Activated T-helper 2 cell treated with anti-CD3 and anti-CD28 coated beads, Interferon-gamma antibody, Interleukin-2, Interleukin-4, amounts not matched to agents 10 μg/mL and 5 μg/mL and 100 μg/mL, durations not matched to agents 14 hours and 24 hours and 36 hours (primary cell): Measurements from ENCODE around the gene AGPAT4. TPM values are rescaled to one million over a fixed set of nuclear protein-coding genes. Genes with fewer than 3 reads are reported as not detected.
A peak's percentile ranks its signal among the peaks of the same experiment; 100 is the strongest.
"Not testable (repeated sequence)": the region's sequence is repeated elsewhere in the genome, so short reads cannot be mapped to it uniquely, and the experiment has no call there.

Experiments
- DNase-seq: peaks from one replicate; pipeline ENCODE4 v3.0.0; 2021; ENCODE audit warnings: low spot score
- H3K27ac Mint-ChIP-seq: one replicate; pipeline ENCODE4 v1.8.0; 2021; ENCODE audit warnings: mixed read lengths
- H3K27me3 Mint-ChIP-seq: one replicate; pipeline ENCODE4 v1.8.0; 2021; ENCODE audit warnings: low read depth, mixed read lengths
- H3K36me3 Mint-ChIP-seq: one replicate; pipeline ENCODE4 v1.8.0; 2021; ENCODE audit warnings: low read depth, mixed read lengths
- H3K4me1 Mint-ChIP-seq: one replicate; pipeline ENCODE4 v1.8.0; 2021; ENCODE audit warnings: low read depth, mixed read lengths
- H3K4me3 Mint-ChIP-seq: one replicate; pipeline ENCODE4 v1.8.0; 2021; ENCODE audit warnings: low read depth, mild to moderate bottlenecking, moderate library complexity, mixed read lengths
- H3K9me3 Mint-ChIP-seq: one replicate; pipeline ENCODE4 v1.8.0; 2021; ENCODE audit warnings: mixed read lengths
- intact Hi-C: fragments of 100-400 bp; cut with micrococcal nuclease; formaldehyde crosslinking; loops from one replicate; pipeline ENCODE4 v1.15.1; 2023
- total RNA-seq: library from RNA; stranded (reverse); gene quantifications from 2 replicates; pipeline ENCODE4 v1.2.3, GENCODE V29; 2022

Gene AGPAT4
- total RNA-seq, 1 donor from 2014 or later: 7.3 TPM

DNA sequence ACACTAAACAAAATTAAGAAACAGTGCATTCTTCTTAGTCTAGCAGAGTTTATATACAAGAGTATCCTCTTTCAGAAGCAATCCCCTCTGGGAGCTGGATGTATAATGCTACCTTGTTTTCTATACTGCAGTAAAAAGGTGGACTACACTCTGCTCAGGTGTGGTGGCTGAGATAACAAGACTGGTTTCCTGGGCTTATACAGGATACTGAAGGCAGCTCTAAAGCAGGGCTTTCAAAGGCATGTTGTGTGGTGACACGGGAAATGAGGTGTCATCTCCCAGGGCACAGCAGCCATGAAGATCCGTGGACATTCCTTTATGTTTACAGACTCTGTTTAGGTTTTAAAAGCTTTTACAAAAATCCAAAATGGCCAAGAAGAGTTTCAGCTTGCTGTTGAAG is 145.6 kb downstream of the AGPAT4 start:
- peaks cover 67% of the 10 kb centered on the region for H3K36me3 Mint-ChIP-seq
- H3K4me1 Mint-ChIP-seq: peaks cover 20% of the 10 kb centered on the region
- no peak overlapping the region for H3K4me3 Mint-ChIP-seq
- peaks cover 25% of the 10 kb centered on the region for H3K9me3 Mint-ChIP-seq
- DNase-seq: no peak
- H3K27me3 Mint-ChIP-seq: no peaks in the 10 kb centered on the region
- peak overlapping the region; percentile 93 for H3K27ac Mint-ChIP-seq
- intact Hi-C loops: loop anchor here (2.0 to 5.0 kb wide), 3 partner anchors 43 to 136 kb away; partner anchors contain the start of gene MAP3K4

GRCh38 chr6:161127071-161127740 is 146.7 kb downstream of the AGPAT4 start:
- Mint-ChIP-seq H3K4me3 (no peak overlapping the region), H3K27me3 (no peaks in the 10 kb centered on the region), H3K27ac (no peak overlapping the region), H3K9me3 (peaks cover 33% of the 10 kb centered on the region), H3K36me3 (peaks cover 77% of the 10 kb centered on the region), H3K4me1 (peaks cover 20% of the 10 kb centered on the region)
- no peak for DNase-seq
- intact Hi-C loops: loop anchor here (5.0 kb wide), 2 partner anchors 100 to 135 kb away; partner anchors contain the start of gene MAP3K4

GRCh38 chr6:161125591-161125990 is 148.3 kb downstream of the AGPAT4 start:
- Mint-ChIP-seq H3K36me3 (peaks cover 91% of the 10 kb centered on the region), H3K9me3 (peaks cover 43% of the 10 kb centered on the region), H3K27me3 (no peaks in the 10 kb centered on the region), H3K4me3 (no peak overlapping the region), H3K4me1 (peaks cover 20% of the 10 kb centered on the region), H3K27ac (no peak overlapping the region)
- intact Hi-C loops: loop anchor here (5.0 kb wide), 2 partner anchors 102 to 133 kb away; partner anchors contain the start of gene MAP3K4
- DNase-seq: no peak

GRCh38 chr6:161123319-161123718 is 150.5 kb downstream of the AGPAT4 start:
- Mint-ChIP-seq H3K9me3 (peaks cover 49% of the 10 kb centered on the region), H3K36me3 (peaks cover 94% of the 10 kb centered on the region), H3K4me1 (peaks cover 10% of the 10 kb centered on the region)
- H3K4me3 Mint-ChIP-seq, intact Hi-C loops, H3K27me3 Mint-ChIP-seq, DNase-seq, H3K27ac Mint-ChIP-seq: not testable (repeated sequence)

DNA sequence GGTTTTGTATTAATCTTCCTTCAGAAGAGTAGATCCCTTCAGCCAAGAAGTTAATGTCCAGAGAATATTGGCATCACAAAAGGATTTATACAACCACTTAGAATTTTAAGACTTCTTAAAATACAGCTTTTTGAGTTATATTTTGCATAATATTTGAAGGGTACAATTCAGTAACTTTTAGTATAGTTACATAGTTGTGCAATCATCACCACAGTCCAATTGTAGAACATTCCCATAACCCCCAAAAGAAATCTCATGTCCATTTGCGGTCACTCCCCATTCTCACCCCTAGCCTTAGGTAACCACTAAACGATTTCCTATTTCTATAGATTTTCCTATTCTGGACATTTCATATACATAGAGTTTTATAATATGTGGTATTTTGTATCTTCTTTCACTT is 155.9 kb downstream of the AGPAT4 start:
- no peak for DNase-seq
- H3K4me3 Mint-ChIP-seq: no peak overlapping the region
- intact Hi-C loops: no loop called here
- H3K4me1 Mint-ChIP-seq: peaks cover 11% of the 10 kb centered on the region
- no peak overlapping the region for H3K27ac Mint-ChIP-seq
- peaks cover 23% of the 10 kb centered on the region for H3K9me3 Mint-ChIP-seq
- H3K36me3 Mint-ChIP-seq: peaks cover 89% of the 10 kb centered on the region
- no peaks in the 10 kb centered on the region for H3K27me3 Mint-ChIP-seq

GRCh38 chr6:161117308-161117707 is 156.6 kb downstream of the AGPAT4 start:
- Mint-ChIP-seq H3K27ac (no peak overlapping the region), H3K4me3 (no peak overlapping the region), H3K36me3 (peaks cover 90% of the 10 kb centered on the region), H3K27me3 (no peaks in the 10 kb centered on the region), H3K9me3 (peaks cover 17% of the 10 kb centered on the region), H3K4me1 (peaks cover 13% of the 10 kb centered on the region)
- intact Hi-C loops: no loop called here
- no peak for DNase-seq

- peaks cover 10% of the 10 kb centered on the region for H3K9me3 Mint-ChIP-seq
- H3K27ac Mint-ChIP-seq: no peak overlapping the region
- no peaks in the 10 kb centered on the region for H3K27me3 Mint-ChIP-seq
- H3K36me3 Mint-ChIP-seq: peaks cover 90% of the 10 kb centered on the region
- intact Hi-C loops: no loop called here
- DNase-seq: no peak
- H3K4me1 Mint-ChIP-seq: peaks cover 18% of the 10 kb centered on the region
- H3K4me3 Mint-ChIP-seq: no peak overlapping the region
Observed at GRCh38 chr6:161116554-161116953, 157.3 kb downstream of the AGPAT4 start.

- peak overlapping the region; percentile 47 for H3K27ac Mint-ChIP-seq
- peaks cover 29% of the 10 kb centered on the region for H3K4me1 Mint-ChIP-seq
- H3K9me3 Mint-ChIP-seq: peaks cover 5% of the 10 kb centered on the region
- intact Hi-C loops: no loop called here
- no peak for DNase-seq
- no peak overlapping the region for H3K4me3 Mint-ChIP-seq
- no peaks in the 10 kb centered on the region for H3K27me3 Mint-ChIP-seq
- H3K36me3 Mint-ChIP-seq: peaks cover 89% of the 10 kb centered on the region
Observed at GRCh38 chr6:161115468-161115867, 158.4 kb downstream of the AGPAT4 start.

DNA sequence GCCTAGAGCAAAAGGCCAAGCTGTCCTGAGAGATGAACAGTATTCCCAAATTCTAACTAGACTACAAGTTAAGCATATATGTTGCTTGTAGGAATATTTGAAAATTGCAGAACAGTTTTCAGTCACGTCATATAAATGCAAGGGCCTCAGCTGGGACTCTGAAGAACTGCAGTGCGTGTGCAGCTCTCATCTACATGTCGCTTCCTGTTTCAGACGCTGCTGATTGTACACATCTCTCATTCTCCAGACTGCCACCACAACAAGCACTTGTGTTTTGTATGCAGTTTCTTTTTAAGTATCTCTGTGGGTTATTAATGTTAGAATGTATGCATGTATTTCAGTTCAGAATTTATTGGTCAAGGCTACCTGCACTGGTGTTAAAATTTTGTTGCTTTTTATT is 162.6 kb downstream of the AGPAT4 start:
- no peak overlapping the region for H3K4me3 Mint-ChIP-seq

DNA sequence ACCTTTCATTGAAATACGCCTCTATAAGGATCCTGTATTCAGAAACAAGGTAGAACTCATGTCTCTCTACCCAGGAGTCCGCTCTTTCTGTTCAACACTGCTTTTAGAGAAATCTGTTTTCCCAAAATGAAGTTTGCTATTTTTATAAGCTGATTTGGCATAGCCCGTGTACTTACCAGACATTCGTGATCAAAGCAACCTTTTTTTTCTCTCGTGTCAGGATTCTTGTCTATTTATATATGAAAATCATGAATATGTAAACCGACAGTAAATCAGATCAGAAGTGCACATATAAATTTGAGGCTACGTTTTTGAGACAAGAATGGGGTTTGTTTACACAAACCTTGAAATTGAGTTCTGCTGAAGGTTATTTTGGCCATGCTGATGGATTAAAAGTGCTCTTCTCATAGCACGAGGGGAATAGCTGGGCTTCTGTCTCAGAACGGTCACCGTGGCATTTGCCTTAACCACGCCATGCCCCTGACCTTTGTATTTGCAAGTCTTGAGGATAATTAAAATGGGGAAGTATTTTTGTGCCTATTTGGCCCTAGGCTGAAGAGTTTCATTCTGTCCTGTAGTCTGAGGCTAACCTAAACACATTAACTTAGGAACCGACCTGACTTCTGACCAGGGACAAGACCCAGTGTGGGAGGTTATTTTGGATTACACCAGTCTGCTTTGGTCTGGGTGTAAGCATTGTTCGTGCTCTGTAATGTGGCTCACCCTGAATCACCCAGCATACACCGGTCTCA is 163.7 kb downstream of the AGPAT4 start:
- Mint-ChIP-seq H3K9me3 (no peaks in the 10 kb centered on the region), H3K27me3 (no peaks in the 10 kb centered on the region), H3K4me1 (peaks cover 27% of the 10 kb centered on the region), H3K4me3 (no peak overlapping the region), H3K27ac (peak overlapping the region; percentile 82), H3K36me3 (peaks cover 85% of the 10 kb centered on the region)
- intact Hi-C loops: no loop called here
- no peak for DNase-seq

More for the DNA sequence above, 162.6 kb downstream of the AGPAT4 start:
- Mint-ChIP-seq H3K9me3 (no peaks in the 10 kb centered on the region), H3K4me1 (peaks cover 33% of the 10 kb centered on the region), H3K27ac (peak overlapping the region; percentile 82), H3K36me3 (peaks cover 85% of the 10 kb centered on the region), H3K27me3 (no peaks in the 10 kb centered on the region)
- DNase-seq: no peak
- intact Hi-C loops: no loop called here

GRCh38 chr6:161109366-161109765 is 164.5 kb downstream of the AGPAT4 start:
- Mint-ChIP-seq H3K27me3 (no peaks in the 10 kb centered on the region), H3K4me3 (no peak overlapping the region), H3K4me1 (peaks cover 29% of the 10 kb centered on the region), H3K36me3 (peaks cover 80% of the 10 kb centered on the region), H3K9me3 (no peaks in the 10 kb centered on the region), H3K27ac (no peak overlapping the region)
- intact Hi-C loops: no loop called here
- no peak for DNase-seq

DNA sequence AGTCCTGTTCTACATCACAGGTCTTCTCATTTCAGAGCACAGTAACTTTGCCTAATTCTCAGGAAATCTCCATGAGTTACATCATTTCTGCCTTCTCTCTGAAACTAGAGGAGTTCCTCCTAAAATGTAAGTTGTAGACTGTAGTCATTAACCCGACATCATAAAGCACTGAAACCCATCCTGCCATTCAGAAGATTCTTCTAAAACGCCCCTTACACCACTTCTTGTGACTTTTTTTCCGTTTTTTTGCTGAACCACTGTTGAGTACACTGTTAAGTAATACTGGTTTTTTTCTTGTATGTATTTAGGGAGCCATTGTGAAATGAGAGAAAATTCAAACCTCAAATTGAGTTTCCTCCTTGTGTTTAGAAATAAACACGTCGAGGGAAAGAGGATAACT is 164.9 kb downstream of the AGPAT4 start:
- H3K4me1 Mint-ChIP-seq: peaks cover 29% of the 10 kb centered on the region
- intact Hi-C loops: no loop called here
- no peaks in the 10 kb centered on the region for H3K9me3 Mint-ChIP-seq

More for the DNA sequence above, 164.9 kb downstream of the AGPAT4 start:
- no peak overlapping the region for H3K27ac Mint-ChIP-seq
- peaks cover 77% of the 10 kb centered on the region for H3K36me3 Mint-ChIP-seq
- no peak for DNase-seq
- no peaks in the 10 kb centered on the region for H3K27me3 Mint-ChIP-seq
- H3K4me3 Mint-ChIP-seq: no peak overlapping the region
